ENCODE results near the gene NT5DC4.

DNA sequence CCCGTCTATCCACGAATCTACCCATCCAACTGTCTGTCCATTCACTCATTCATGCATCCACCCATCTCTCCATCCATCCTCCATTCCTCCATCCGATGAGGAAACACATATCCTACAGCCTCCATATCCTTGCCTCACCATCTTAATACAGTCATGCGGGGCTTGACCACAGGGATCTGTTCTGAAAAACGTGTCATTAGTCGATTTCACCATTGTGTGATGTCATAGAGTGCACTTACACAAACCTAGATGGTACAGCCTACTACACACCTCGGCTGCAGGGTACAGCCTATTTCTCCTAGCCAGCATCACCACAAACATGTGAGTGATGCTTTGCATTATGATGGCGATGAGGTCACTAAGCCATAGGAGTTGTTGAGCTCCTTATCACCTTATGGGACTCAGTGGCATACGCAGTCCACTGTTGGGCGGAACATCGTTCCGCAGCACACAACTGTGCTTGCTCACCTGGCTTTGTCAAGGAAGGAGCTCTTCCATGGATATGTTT is 1.9 kb upstream of the NT5DC4 start:
- TF ChIP-seq CTCF (IDR thresholded peaks at IDR 0.05; ENCODE audit: low read length) (no peak), EZH2 (optimal IDR thresholded peaks at IDR 0.05; ENCODE audit: low read depth, low read length) (no peak), EZH2phosphoT487 (IDR thresholded peaks at IDR 0.05; ENCODE audit: low read length) (no peak)

Data from MM.1S (cell line).